H1 (cell line): ENCODE data around the gene PPP3R2. TPM values are rescaled to one million over a fixed set of nuclear protein-coding genes. Genes with fewer than 3 reads are reported as not detected.
"Not testable (repeated sequence)": the region's sequence is repeated elsewhere in the genome, so short reads cannot be mapped to it uniquely, and the experiment has no call there.

Experiments
- CTCF ChIA-PET: fragments of 300-600 bp; sonication (Branson Sonifier 250); formaldehyde crosslinking; loops from one replicate; lab custom pipeline; 2021; ENCODE audit not compliant: partially characterized antibody; lab: Charles Lee
- POLR2A ChIA-PET: fragments of 300-600 bp; sonication (Branson Sonifier 250); formaldehyde crosslinking; loops from one replicate; lab custom pipeline; 2021; ENCODE audit warnings: inconsistent platforms; ENCODE audit not compliant: partially characterized antibody; lab: Charles Lee
- DNase-seq, 2 experiments: peaks; one replicate each; pipeline versions ENCODE4 v3.0.0 to v3.0.0-alpha.2; 2010 to 2022; ENCODE audit warnings: low spot score in 2 of 2, low read depth in 1 of 2, mixed read lengths in 1 of 2
- FAIRE-seq: peaks from 2 replicates; lab custom pipeline; 2011; peaks lifted over from hg19 to GRCh38; lab: Jason Lieb, UNC
- H2AFZ ChIP-seq: 2 replicates; pipeline ENCODE4 v1.8.1; 2012; ENCODE audit warnings: low read length, inconsistent platforms
- H2AK5ac ChIP-seq: 2 replicates; pipeline ENCODE4 v1.6.1; 2013; ENCODE audit warnings: low read depth, low read length
- H2BK120ac ChIP-seq: replicated peaks from 2 replicates; pipeline ENCODE3; 2013; ENCODE audit warnings: low read depth, low read length, inconsistent platforms
- H2BK12ac ChIP-seq: 2 replicates; pipeline ENCODE4 v1.6.1; 2013; ENCODE audit warnings: low read depth, low read length
- H2BK15ac ChIP-seq: 2 replicates; pipeline ENCODE4 v1.6.1; 2013; ENCODE audit warnings: low read length
- H2BK20ac ChIP-seq: 2 replicates; pipeline ENCODE4 v1.6.1; 2013; ENCODE audit warnings: low read length
- H2BK5ac ChIP-seq: 2 replicates; pipeline ENCODE4 v1.6.1; 2013; ENCODE audit warnings: low read depth, low read length
- H3K14ac ChIP-seq: 2 replicates; pipeline ENCODE4 v1.6.1; 2013; ENCODE audit warnings: inconsistent platforms; ENCODE audit not compliant: insufficient read length
- H3K18ac ChIP-seq: 2 replicates; pipeline ENCODE4 v1.6.1; 2013; ENCODE audit warnings: low read length; ENCODE audit errors: extremely low read depth
- H3K23ac ChIP-seq: 2 replicates; pipeline ENCODE4 v1.6.1; 2013; ENCODE audit warnings: inconsistent platforms; ENCODE audit not compliant: insufficient read length
- H3K23me2 ChIP-seq: 2 replicates; pipeline ENCODE4 v1.6.1; 2013; ENCODE audit warnings: low read depth, low read length
- H3K27ac ChIP-seq: 2 replicates; pipeline ENCODE4 v1.6.1; 2011; ENCODE audit warnings: low read depth, low read length, inconsistent platforms
- H3K27me3 ChIP-seq, 4 experiments: replicated peaks in 1 of 4; 1 replicate in 1 of 4; 2 replicates in 3 of 4; pipeline versions ENCODE4 v1.6.1 to v1.8.1; 2011 to 2013; ENCODE audit warnings: low read length in 3 of 4, mild to moderate bottlenecking in 3 of 4, inconsistent platforms in 2 of 4, mixed read lengths in 2 of 4, moderate library complexity in 1 of 4; ENCODE audit not compliant: control insufficient read depth in 3 of 4, insufficient read depth in 3 of 4; ENCODE audit errors: extremely low read depth in 1 of 4
- H3K36me3 ChIP-seq, 4 experiments: 2 replicates each; pipeline versions ENCODE4 v1.6.1 to v1.8.1; 2011 to 2013; ENCODE audit warnings: mild to moderate bottlenecking in 4 of 4, low read length in 3 of 4, moderate library complexity in 2 of 4, control low read depth in 1 of 4, inconsistent platforms in 1 of 4; ENCODE audit not compliant: insufficient read depth in 4 of 4, control insufficient read depth in 2 of 4
- H3K4ac ChIP-seq: replicated peaks from 2 replicates; pipeline ENCODE3; 2013; ENCODE audit warnings: low read length, low read depth, mixed read lengths, inconsistent platforms; ENCODE audit not compliant: insufficient read length
- H3K4me1 ChIP-seq, 4 experiments: replicated peaks in 1 of 4; 1 replicate in 1 of 4; 2 replicates in 3 of 4; pipeline versions ENCODE4 v1.6.1 to v1.8.1; 2011 to 2013; ENCODE audit warnings: low read length in 3 of 4, inconsistent platforms in 2 of 4, mixed read lengths in 1 of 4; ENCODE audit not compliant: insufficient read depth in 4 of 4, control insufficient read depth in 3 of 4
- H3K4me2 ChIP-seq, 2 experiments: 2 replicates each; pipeline versions ENCODE4 v1.6.1 to v1.8.1; 2011 to 2013; ENCODE audit warnings: low read depth in 2 of 2, low read length in 2 of 2, control low read depth in 1 of 2, inconsistent platforms in 1 of 2, mild to moderate bottlenecking in 1 of 2; ENCODE audit not compliant: insufficient read depth in 1 of 2
- H3K4me3 ChIP-seq, 4 experiments: fragments of 200-600, 300-600 bp in 1 of 4; sonication (generic), shearing (Covaris generic), sonication (Bioruptor Twin) in 1 of 4; 2 replicates each; pipeline versions ENCODE4 v1.5.1 to v1.8.1; 2011 to 2016; ENCODE audit warnings: low read length in 4 of 4, low read depth in 3 of 4, control low read depth in 2 of 4, inconsistent platforms in 2 of 4, mild to moderate bottlenecking in 2 of 4, mixed read lengths in 1 of 4, moderate library complexity in 1 of 4; ENCODE audit not compliant: insufficient read depth in 2 of 4; ENCODE audit errors: extremely low read depth in 1 of 4
- H3K56ac ChIP-seq: replicated peaks from 2 replicates; pipeline ENCODE3; 2013; ENCODE audit warnings: low read depth, mild to moderate bottlenecking, mixed read lengths, low read length, inconsistent platforms; ENCODE audit not compliant: insufficient read length
- H3K79me1 ChIP-seq: 2 replicates; pipeline ENCODE4 v1.6.1; 2013; ENCODE audit warnings: low read depth, low read length, control low read depth
- H3K79me2 ChIP-seq, 2 experiments: 2 replicates each; pipeline versions ENCODE4 v1.6.1 to v1.8.1; 2012 to 2013; ENCODE audit warnings: low read length in 2 of 2, mild to moderate bottlenecking in 2 of 2, inconsistent platforms in 1 of 2; ENCODE audit not compliant: insufficient read depth in 2 of 2, control insufficient read depth in 1 of 2
- H3K9ac ChIP-seq, 4 experiments: replicated peaks in 1 of 4; 1 replicate in 1 of 4; 2 replicates in 3 of 4; pipeline versions ENCODE4 v1.6.1 to v1.8.1; 2011 to 2013; ENCODE audit warnings: low read depth in 3 of 4, low read length in 3 of 4, control low read depth in 2 of 4, mild to moderate bottlenecking in 2 of 4, moderate library complexity in 2 of 4, inconsistent platforms in 1 of 4; ENCODE audit errors: extremely low read depth in 1 of 4
- H3K9me3 ChIP-seq, 2 experiments: 2 replicates each; pipeline versions ENCODE4 v1.6.1 to v1.8.1; 2012 to 2013; ENCODE audit warnings: mild to moderate bottlenecking in 2 of 2, moderate library complexity in 2 of 2, control low read depth in 1 of 2, inconsistent platforms in 1 of 2, low read depth in 1 of 2, low read length in 1 of 2, mixed read lengths in 1 of 2; ENCODE audit not compliant: insufficient read depth in 2 of 2
- H4K20me1 ChIP-seq, 2 experiments: replicated peaks in 1 of 2; 2 replicates each; pipeline versions ENCODE3 to v1.8.1; 2011 to 2013; ENCODE audit warnings: inconsistent platforms in 2 of 2, low read length in 2 of 2, mild to moderate bottlenecking in 1 of 2; ENCODE audit not compliant: insufficient read depth in 2 of 2, control insufficient read depth in 1 of 2
- H4K5ac ChIP-seq: 2 replicates; pipeline ENCODE4 v1.6.1; 2013; ENCODE audit warnings: low read length, low read depth, mixed read lengths, inconsistent platforms; ENCODE audit not compliant: insufficient read length
- H4K8ac ChIP-seq: 2 replicates; pipeline ENCODE4 v1.8.0; 2013; ENCODE audit warnings: mild to moderate bottlenecking, moderate library complexity, low read length, inconsistent platforms; ENCODE audit not compliant: insufficient read depth; ENCODE audit errors: extremely low read depth
- H4K91ac ChIP-seq: replicated peaks from 2 replicates; pipeline ENCODE3; 2013; ENCODE audit warnings: low read length, mixed read lengths, inconsistent platforms; ENCODE audit not compliant: insufficient read length
- WGBS, 2 experiments: shearing (Covaris generic) in 1 of 2; methylation state at CpG; one replicate each; pipeline versions ENCODE4 v1.1.6 to v1.1.7; 2013 to 2015; ENCODE audit warnings: low lambda C conversion rate in 2 of 2, mixed read lengths in 2 of 2, inconsistent platforms in 1 of 2, low coverage in 1 of 2, missing lambda C conversion rate in 1 of 2; ENCODE audit not compliant: insufficient replicate concordance in 2 of 2, insufficient coverage in 1 of 2, insufficient read length in 1 of 2; ENCODE audit errors: extremely low coverage in 1 of 2, missing lambda C conversion rate in 1 of 2; 5-methylcytosine and 5-hydroxymethylcytosine counted together
- polyA plus RNA-seq, 7 experiments: library from polyadenylated mRNA; depleted of rRNA in 3 of 7; stranded (reverse) in 5 of 7; unstranded in 2 of 7; fragments of >200 nt in 5 of 7; fragments of 200-250 nt in 2 of 7; gene quantifications; 1 replicate in 5 of 7; 2 replicates in 1 of 7; 4 replicates in 1 of 7; pipeline versions ENCODE4 v1.2.1 to v1.2.3, GENCODE V29; 2011 to 2013; ENCODE audit warnings: missing spikeins in 2 of 7, mixed read lengths in 2 of 7
- total RNA-seq: library from RNA; stranded (reverse); fragmentation: NEBNext Ultra II Directional; extraction: Animal tissue kit (Norgen Biotek cat#: 25700); gene quantifications from 2 replicates; pipeline ENCODE4 v1.2.1, GENCODE V29; 2021

PPP3R2 gene
- total and polyA plus RNA-seq, 2 of the 8 experiments (the other 6 are each of a cell fraction or from before 2014, with no cell fraction given): not detected

GRCh38 chr9:101590074-101590473 lies 4.7 kb downstream of the PPP3R2 start:
- POLR2A ChIA-PET: not testable (repeated sequence)

More at GRCh38 chr9:101590074-101590473, 4.7 kb downstream of the PPP3R2 start:
- not testable (repeated sequence) for H4K5ac ChIP-seq, H2BK5ac ChIP-seq, H3K14ac ChIP-seq, DNase-seq, H2BK12ac ChIP-seq, H2BK20ac ChIP-seq, H3K9ac ChIP-seq, H2BK120ac ChIP-seq, H4K8ac ChIP-seq, H3K27ac ChIP-seq, H3K23me2 ChIP-seq, H3K9me3 ChIP-seq, H3K4me3 ChIP-seq, H3K79me2 ChIP-seq, H3K79me1 ChIP-seq, H2AK5ac ChIP-seq, H2AFZ ChIP-seq, H2BK15ac ChIP-seq, H3K4me2 ChIP-seq, H3K4ac ChIP-seq, H3K27me3 ChIP-seq, H3K4me1 ChIP-seq, H3K18ac ChIP-seq, H3K56ac ChIP-seq, FAIRE-seq, H4K20me1 ChIP-seq, H4K91ac ChIP-seq, H3K23ac ChIP-seq, H3K36me3 ChIP-seq
- CTCF ChIA-PET: interaction anchor here (0.7 to 1.1 kb wide), 4 partner anchors 12 to 202 kb away, joined by 3 to 4 read pairs (median 4); no protein-coding TSS in a partner anchor
- WGBS, 2 experiments: 86% methylated on average over 6 of the region's 6 CpGs; no CpG with 5 or more reads in 1 of the 2 experiments
